Calu3 (cell line): Measurements from ENCODE around the gene RPS26. TPM values are rescaled to one million over a fixed set of nuclear protein-coding genes. Genes with fewer than 3 reads are reported as not detected.
"Not testable (repeated sequence)": the region's sequence is repeated elsewhere in the genome, so short reads cannot be mapped to it uniquely, and the experiment has no call there.

ENCODE experiments used
- BruUV-seq: library from RNA; stranded (reverse); fragments of 400-500 nt; replicated peaks from 2 replicates; lab custom pipeline; 2021; lab: Mats Ljungman, UMichigan
- CTCF ChIA-PET: fragments of 300-600 bp; sonication (Branson Sonifier 250); formaldehyde crosslinking; loops from one replicate; lab custom pipeline; 2022; ENCODE audit warnings: antibody characterized with exemption; lab: Charles Lee
- DNase-seq: peaks from one replicate; pipeline ENCODE4 v3.0.0; 2022
- H3K27ac Mint-ChIP-seq: one replicate; pipeline ENCODE4 v1.8.0; 2022; ENCODE audit warnings: mixed read lengths; ENCODE audit not compliant: unreplicated experiment
- H3K27me3 Mint-ChIP-seq: one replicate; pipeline ENCODE4 v1.8.0; 2022; ENCODE audit warnings: mixed read lengths; ENCODE audit not compliant: unreplicated experiment
- H3K36me3 Mint-ChIP-seq: one replicate; pipeline ENCODE4 v1.8.0; 2022; ENCODE audit warnings: mild to moderate bottlenecking, moderate library complexity, mixed read lengths; ENCODE audit not compliant: insufficient read depth, unreplicated experiment
- H3K4me1 Mint-ChIP-seq: one replicate; pipeline ENCODE4 v1.8.0; 2022; ENCODE audit warnings: mild to moderate bottlenecking, low read depth, mixed read lengths; ENCODE audit not compliant: unreplicated experiment
- H3K4me3 Mint-ChIP-seq: one replicate; pipeline ENCODE4 v1.8.0; 2022; ENCODE audit warnings: mild to moderate bottlenecking, low read depth, moderate library complexity, mixed read lengths; ENCODE audit not compliant: unreplicated experiment
- H3K9me3 Mint-ChIP-seq: one replicate; pipeline ENCODE4 v1.8.0; 2022; ENCODE audit warnings: low read depth, mixed read lengths; ENCODE audit not compliant: unreplicated experiment
- CTCF ChIP-seq: fragments of 200-600 bp; IDR thresholded peaks from one replicate; pipeline ENCODE4 v1.8.0; 2022; ENCODE audit warnings: antibody characterized with exemption; ENCODE audit not compliant: unreplicated experiment
- intact Hi-C: fragments of 100-400 bp; cut with micrococcal nuclease; formaldehyde crosslinking; loops from one replicate; pipeline ENCODE4 v1.10.0; 2022; ENCODE audit not compliant: unreplicated experiment
- total RNA-seq: library from RNA; stranded (reverse); gene quantifications from 2 replicates; pipeline ENCODE4 v1.2.3, GENCODE V29; 2022

Gene RPS26
- total RNA-seq, 1 experiment from 2014 or later: 50.7 TPM

DNA sequence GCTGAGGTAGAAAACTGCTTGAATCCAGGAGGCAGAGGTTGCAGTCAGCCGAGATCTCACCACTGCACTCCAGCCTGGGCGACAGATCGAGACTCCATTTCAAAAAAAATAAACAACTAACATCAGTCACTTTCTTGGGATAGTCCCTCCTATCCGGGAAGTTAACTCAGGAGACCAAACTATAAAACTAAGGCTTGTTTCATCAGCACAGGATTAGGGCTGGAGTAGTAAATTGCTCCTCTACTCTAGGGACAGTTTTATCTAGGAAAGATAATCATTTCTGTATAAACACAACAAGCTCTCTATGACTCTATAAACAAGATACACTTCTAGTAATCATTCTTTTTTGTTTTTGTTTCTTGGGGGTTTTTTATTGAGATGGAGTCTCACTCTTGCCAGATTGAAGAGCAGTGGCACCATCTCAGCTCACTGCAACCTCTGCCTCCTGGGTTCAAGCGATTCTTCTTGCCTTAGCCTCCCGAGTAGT lies 11.7 kb downstream of the RPS26 start:
- CTCF ChIA-PET: no interaction called here
- intact Hi-C loops: no loop called here
- DNase-seq: no peak
- Mint-ChIP-seq H3K4me3 (no peak overlapping the region), H3K27ac (no peak overlapping the region), H3K9me3 (no peaks in the 10 kb centered on the region), H3K4me1 (no peaks in the 10 kb centered on the region), H3K36me3 (peaks cover under 1% of the 10 kb centered on the region), H3K27me3 (no peaks in the 10 kb centered on the region)
- no peak for TF ChIP-seq CTCF
- no TSS peak for BruUV-seq

DNA sequence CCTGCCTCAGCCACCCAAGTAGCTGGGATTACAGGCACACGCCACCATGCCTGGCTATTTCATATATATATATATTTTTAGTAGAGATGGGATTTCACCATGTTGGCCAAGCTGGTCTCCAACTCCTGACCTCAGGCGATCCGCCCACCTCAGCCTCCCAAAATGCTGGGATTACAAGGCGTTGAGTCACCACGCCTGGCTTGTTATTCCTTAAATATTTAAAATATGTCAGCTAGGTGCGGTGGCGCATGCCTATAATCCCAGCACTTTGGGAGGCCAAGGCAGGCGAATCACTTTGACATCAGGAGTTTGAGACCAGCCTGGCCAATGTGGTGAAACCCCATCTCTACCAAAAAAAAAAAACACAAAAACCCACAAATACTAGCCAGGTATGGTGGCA lies 18.2 kb downstream of the RPS26 start:
- H3K36me3 Mint-ChIP-seq, H3K27me3 Mint-ChIP-seq, H3K9me3 Mint-ChIP-seq, H3K4me1 Mint-ChIP-seq, H3K27ac Mint-ChIP-seq, H3K4me3 Mint-ChIP-seq, CTCF ChIA-PET, BruUV-seq, intact Hi-C loops, DNase-seq: not testable (repeated sequence)

DNA sequence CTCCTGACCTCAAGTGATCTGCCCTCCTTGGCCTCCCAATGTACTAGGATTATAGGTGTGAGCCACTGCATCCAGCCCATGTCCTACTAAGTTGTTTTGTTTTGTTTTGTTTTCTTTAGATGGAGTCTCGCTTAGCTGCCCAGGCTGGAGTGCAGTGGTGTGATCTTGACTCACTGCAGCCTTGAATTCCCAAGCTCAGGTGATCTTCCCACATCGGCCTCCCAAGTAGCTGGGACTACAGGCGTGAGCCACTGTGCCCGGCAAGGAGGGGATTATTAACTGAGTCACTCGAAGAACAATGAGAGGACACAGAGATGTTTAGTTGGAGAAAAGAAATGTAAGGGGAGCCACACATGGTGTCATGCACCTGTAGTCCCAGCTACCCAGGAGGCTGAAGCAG lies 20.3 kb downstream of the RPS26 start:
- Mint-ChIP-seq H3K9me3 (no peaks in the 10 kb centered on the region), H3K27ac (no peak overlapping the region), H3K27me3 (no peaks in the 10 kb centered on the region), H3K36me3 (no peaks in the 10 kb centered on the region), H3K4me1 (no peaks in the 10 kb centered on the region), H3K4me3 (no peak overlapping the region)
- no peak for DNase-seq
- CTCF ChIA-PET: interaction anchor here (0.6 to 0.9 kb wide), 2 partner anchors 59 to 289 kb away, joined by 5 read pairs; no protein-coding TSS in a partner anchor
- TF ChIP-seq CTCF: no peak
- no TSS peak for BruUV-seq
- intact Hi-C loops: no loop called here

DNA sequence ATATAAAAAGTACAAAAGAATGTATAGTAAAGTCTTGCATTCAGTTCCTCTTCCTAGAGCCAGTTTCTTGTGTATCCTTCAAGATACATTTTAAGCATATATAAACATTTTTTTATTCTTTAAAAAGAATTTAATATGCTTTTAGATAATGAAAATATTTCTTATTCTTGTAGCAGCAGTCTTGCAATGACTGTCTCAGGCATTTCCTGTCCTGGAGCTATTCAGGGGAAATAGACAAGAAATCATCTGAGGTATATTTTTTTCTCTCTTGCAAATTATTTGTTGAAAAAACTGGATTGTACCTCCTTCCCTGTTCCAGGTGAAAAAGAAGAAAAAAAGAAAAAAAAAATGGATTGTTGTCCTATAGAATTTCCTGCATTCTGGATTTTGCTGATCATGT lies 21.3 kb downstream of the RPS26 start:
- TF ChIP-seq CTCF: no peak
- no peaks in the 10 kb centered on the region for H3K4me1 Mint-ChIP-seq
- no peak overlapping the region for H3K4me3 Mint-ChIP-seq
- DNase-seq: no peak
- no peaks in the 10 kb centered on the region for H3K27me3 Mint-ChIP-seq
- CTCF ChIA-PET: interaction anchor here (0.5 kb wide), 1 partner anchor 310 kb away, joined by 4 read pairs; no protein-coding TSS in a partner anchor
- intact Hi-C loops: no loop called here
- no TSS peak for BruUV-seq
- H3K27ac Mint-ChIP-seq: no peak overlapping the region
- no peaks in the 10 kb centered on the region for H3K9me3 Mint-ChIP-seq
- no peaks in the 10 kb centered on the region for H3K36me3 Mint-ChIP-seq

- H3K9me3 Mint-ChIP-seq: no peaks in the 10 kb centered on the region
- CTCF ChIA-PET: interaction anchor here (0.7 kb wide), 2 partner anchors 90 to 1518 kb away, joined by 5 to 7 read pairs; no protein-coding TSS in a partner anchor
- H3K27ac Mint-ChIP-seq: no peak overlapping the region
- BruUV-seq: no TSS peak
- H3K27me3 Mint-ChIP-seq: no peaks in the 10 kb centered on the region
- DNase-seq: no peak
- H3K4me3 Mint-ChIP-seq: no peak overlapping the region
- peaks cover 18% of the 10 kb centered on the region for H3K4me1 Mint-ChIP-seq
- intact Hi-C loops: no loop called here
- TF ChIP-seq CTCF: no peak
- no peaks in the 10 kb centered on the region for H3K36me3 Mint-ChIP-seq
These were observed 29.9 kb downstream of the RPS26 start for GRCh38 chr12:56071648-56072047.
